H1 (cell line): ENCODE data around the gene IL2RA. TPM values are rescaled to one million over a fixed set of nuclear protein-coding genes. Genes with fewer than 3 reads are reported as not detected.

Experiments
- CTCF ChIA-PET: fragments of 300-600 bp; sonication (Branson Sonifier 250); formaldehyde crosslinking; loops from one replicate; lab custom pipeline; 2021; ENCODE audit not compliant: partially characterized antibody; lab: Charles Lee
- POLR2A ChIA-PET: fragments of 300-600 bp; sonication (Branson Sonifier 250); formaldehyde crosslinking; loops from one replicate; lab custom pipeline; 2021; ENCODE audit warnings: inconsistent platforms; ENCODE audit not compliant: partially characterized antibody; lab: Charles Lee
- DNase-seq, 2 experiments: peaks; one replicate each; pipeline versions ENCODE4 v3.0.0 to v3.0.0-alpha.2; 2010 to 2022; ENCODE audit warnings: low spot score in 2 of 2, low read depth in 1 of 2, mixed read lengths in 1 of 2
- FAIRE-seq: peaks from 2 replicates; lab custom pipeline; 2011; peaks lifted over from hg19 to GRCh38; lab: Jason Lieb, UNC
- H2AFZ ChIP-seq: 2 replicates; pipeline ENCODE4 v1.8.1; 2012; ENCODE audit warnings: low read length, inconsistent platforms
- H2AK5ac ChIP-seq: 2 replicates; pipeline ENCODE4 v1.6.1; 2013; ENCODE audit warnings: low read depth, low read length
- H2BK120ac ChIP-seq: replicated peaks from 2 replicates; pipeline ENCODE3; 2013; ENCODE audit warnings: low read depth, low read length, inconsistent platforms
- H2BK12ac ChIP-seq: 2 replicates; pipeline ENCODE4 v1.6.1; 2013; ENCODE audit warnings: low read depth, low read length
- H2BK15ac ChIP-seq: 2 replicates; pipeline ENCODE4 v1.6.1; 2013; ENCODE audit warnings: low read length
- H2BK20ac ChIP-seq: 2 replicates; pipeline ENCODE4 v1.6.1; 2013; ENCODE audit warnings: low read length
- H2BK5ac ChIP-seq: 2 replicates; pipeline ENCODE4 v1.6.1; 2013; ENCODE audit warnings: low read depth, low read length
- H3K14ac ChIP-seq: 2 replicates; pipeline ENCODE4 v1.6.1; 2013; ENCODE audit warnings: inconsistent platforms; ENCODE audit not compliant: insufficient read length
- H3K18ac ChIP-seq: 2 replicates; pipeline ENCODE4 v1.6.1; 2013; ENCODE audit warnings: low read length; ENCODE audit errors: extremely low read depth
- H3K23ac ChIP-seq: 2 replicates; pipeline ENCODE4 v1.6.1; 2013; ENCODE audit warnings: inconsistent platforms; ENCODE audit not compliant: insufficient read length
- H3K23me2 ChIP-seq: 2 replicates; pipeline ENCODE4 v1.6.1; 2013; ENCODE audit warnings: low read depth, low read length
- H3K27ac ChIP-seq: 2 replicates; pipeline ENCODE4 v1.6.1; 2011; ENCODE audit warnings: low read depth, low read length, inconsistent platforms
- H3K27me3 ChIP-seq, 4 experiments: replicated peaks in 1 of 4; 1 replicate in 1 of 4; 2 replicates in 3 of 4; pipeline versions ENCODE4 v1.6.1 to v1.8.1; 2011 to 2013; ENCODE audit warnings: low read length in 3 of 4, mild to moderate bottlenecking in 3 of 4, inconsistent platforms in 2 of 4, mixed read lengths in 2 of 4, moderate library complexity in 1 of 4; ENCODE audit not compliant: control insufficient read depth in 3 of 4, insufficient read depth in 3 of 4; ENCODE audit errors: extremely low read depth in 1 of 4
- H3K36me3 ChIP-seq, 4 experiments: 2 replicates each; pipeline versions ENCODE4 v1.6.1 to v1.8.1; 2011 to 2013; ENCODE audit warnings: mild to moderate bottlenecking in 4 of 4, low read length in 3 of 4, moderate library complexity in 2 of 4, control low read depth in 1 of 4, inconsistent platforms in 1 of 4; ENCODE audit not compliant: insufficient read depth in 4 of 4, control insufficient read depth in 2 of 4
- H3K4ac ChIP-seq: replicated peaks from 2 replicates; pipeline ENCODE3; 2013; ENCODE audit warnings: low read length, low read depth, mixed read lengths, inconsistent platforms; ENCODE audit not compliant: insufficient read length
- H3K4me1 ChIP-seq, 4 experiments: replicated peaks in 1 of 4; 1 replicate in 1 of 4; 2 replicates in 3 of 4; pipeline versions ENCODE4 v1.6.1 to v1.8.1; 2011 to 2013; ENCODE audit warnings: low read length in 3 of 4, inconsistent platforms in 2 of 4, mixed read lengths in 1 of 4; ENCODE audit not compliant: insufficient read depth in 4 of 4, control insufficient read depth in 3 of 4
- H3K4me2 ChIP-seq, 2 experiments: 2 replicates each; pipeline versions ENCODE4 v1.6.1 to v1.8.1; 2011 to 2013; ENCODE audit warnings: low read depth in 2 of 2, low read length in 2 of 2, control low read depth in 1 of 2, inconsistent platforms in 1 of 2, mild to moderate bottlenecking in 1 of 2; ENCODE audit not compliant: insufficient read depth in 1 of 2
- H3K4me3 ChIP-seq, 4 experiments: fragments of 200-600, 300-600 bp in 1 of 4; sonication (generic), shearing (Covaris generic), sonication (Bioruptor Twin) in 1 of 4; 2 replicates each; pipeline versions ENCODE4 v1.5.1 to v1.8.1; 2011 to 2016; ENCODE audit warnings: low read length in 4 of 4, low read depth in 3 of 4, control low read depth in 2 of 4, inconsistent platforms in 2 of 4, mild to moderate bottlenecking in 2 of 4, mixed read lengths in 1 of 4, moderate library complexity in 1 of 4; ENCODE audit not compliant: insufficient read depth in 2 of 4; ENCODE audit errors: extremely low read depth in 1 of 4
- H3K56ac ChIP-seq: replicated peaks from 2 replicates; pipeline ENCODE3; 2013; ENCODE audit warnings: low read depth, mild to moderate bottlenecking, mixed read lengths, low read length, inconsistent platforms; ENCODE audit not compliant: insufficient read length
- H3K79me1 ChIP-seq: 2 replicates; pipeline ENCODE4 v1.6.1; 2013; ENCODE audit warnings: low read depth, low read length, control low read depth
- H3K79me2 ChIP-seq, 2 experiments: 2 replicates each; pipeline versions ENCODE4 v1.6.1 to v1.8.1; 2012 to 2013; ENCODE audit warnings: low read length in 2 of 2, mild to moderate bottlenecking in 2 of 2, inconsistent platforms in 1 of 2; ENCODE audit not compliant: insufficient read depth in 2 of 2, control insufficient read depth in 1 of 2
- H3K9ac ChIP-seq, 4 experiments: replicated peaks in 1 of 4; 1 replicate in 1 of 4; 2 replicates in 3 of 4; pipeline versions ENCODE4 v1.6.1 to v1.8.1; 2011 to 2013; ENCODE audit warnings: low read depth in 3 of 4, low read length in 3 of 4, control low read depth in 2 of 4, mild to moderate bottlenecking in 2 of 4, moderate library complexity in 2 of 4, inconsistent platforms in 1 of 4; ENCODE audit errors: extremely low read depth in 1 of 4
- H3K9me3 ChIP-seq, 2 experiments: 2 replicates each; pipeline versions ENCODE4 v1.6.1 to v1.8.1; 2012 to 2013; ENCODE audit warnings: mild to moderate bottlenecking in 2 of 2, moderate library complexity in 2 of 2, control low read depth in 1 of 2, inconsistent platforms in 1 of 2, low read depth in 1 of 2, low read length in 1 of 2, mixed read lengths in 1 of 2; ENCODE audit not compliant: insufficient read depth in 2 of 2
- H4K20me1 ChIP-seq, 2 experiments: replicated peaks in 1 of 2; 2 replicates each; pipeline versions ENCODE3 to v1.8.1; 2011 to 2013; ENCODE audit warnings: inconsistent platforms in 2 of 2, low read length in 2 of 2, mild to moderate bottlenecking in 1 of 2; ENCODE audit not compliant: insufficient read depth in 2 of 2, control insufficient read depth in 1 of 2
- H4K5ac ChIP-seq: 2 replicates; pipeline ENCODE4 v1.6.1; 2013; ENCODE audit warnings: low read length, low read depth, mixed read lengths, inconsistent platforms; ENCODE audit not compliant: insufficient read length
- H4K8ac ChIP-seq: 2 replicates; pipeline ENCODE4 v1.8.0; 2013; ENCODE audit warnings: mild to moderate bottlenecking, moderate library complexity, low read length, inconsistent platforms; ENCODE audit not compliant: insufficient read depth; ENCODE audit errors: extremely low read depth
- H4K91ac ChIP-seq: replicated peaks from 2 replicates; pipeline ENCODE3; 2013; ENCODE audit warnings: low read length, mixed read lengths, inconsistent platforms; ENCODE audit not compliant: insufficient read length
- GABPA ChIP-seq: IDR thresholded peaks from 2 replicates; pipeline ENCODE4 v1.6.1; 2011; ENCODE audit warnings: mild to moderate bottlenecking, low read length, moderate library complexity, borderline replicate concordance; ENCODE audit not compliant: insufficient read depth
- JUN ChIP-seq: IDR thresholded peaks from 2 replicates; pipeline ENCODE4 v1.6.1; 2011; ENCODE audit warnings: low read depth, mild to moderate bottlenecking, improper control_type of control experiment, low read length
- NANOG ChIP-seq: IDR thresholded peaks from 2 replicates; pipeline ENCODE4 v1.6.1; 2011; ENCODE audit warnings: low read length, low read depth, mild to moderate bottlenecking, inconsistent platforms; ENCODE audit not compliant: insufficient read depth, poor library complexity, severe bottlenecking
- NRF1 ChIP-seq: IDR thresholded peaks from 2 replicates; pipeline ENCODE4 v1.6.1; 2011; ENCODE audit warnings: mild to moderate bottlenecking, low read depth, low read length, improper control_type of control experiment
- SP1 ChIP-seq: IDR thresholded peaks from 2 replicates; pipeline ENCODE4 v1.6.1; 2011; ENCODE audit warnings: low read depth, low read length
- SP4 ChIP-seq: IDR thresholded peaks from 2 replicates; pipeline ENCODE4 v1.6.1; 2012; ENCODE audit warnings: low read length, inconsistent platforms
- TAF1 ChIP-seq: IDR thresholded peaks from 2 replicates; pipeline ENCODE4 v1.6.1; 2011; ENCODE audit warnings: mild to moderate bottlenecking, low read depth, low read length
- ZNF274 ChIP-seq: IDR thresholded peaks from 2 replicates; pipeline ENCODE4 v1.7.0; 2012; ENCODE audit warnings: low read length, borderline replicate concordance; ENCODE audit errors: extremely low read depth
- WGBS, 2 experiments: shearing (Covaris generic) in 1 of 2; methylation state at CpG; one replicate each; pipeline versions ENCODE4 v1.1.6 to v1.1.7; 2013 to 2015; ENCODE audit warnings: low lambda C conversion rate in 2 of 2, mixed read lengths in 2 of 2, inconsistent platforms in 1 of 2, low coverage in 1 of 2, missing lambda C conversion rate in 1 of 2; ENCODE audit not compliant: insufficient replicate concordance in 2 of 2, insufficient coverage in 1 of 2, insufficient read length in 1 of 2; ENCODE audit errors: extremely low coverage in 1 of 2, missing lambda C conversion rate in 1 of 2; 5-methylcytosine and 5-hydroxymethylcytosine counted together
- polyA plus RNA-seq, 7 experiments: library from polyadenylated mRNA; depleted of rRNA in 3 of 7; stranded (reverse) in 5 of 7; unstranded in 2 of 7; fragments of >200 nt in 5 of 7; fragments of 200-250 nt in 2 of 7; gene quantifications; 1 replicate in 5 of 7; 2 replicates in 1 of 7; 4 replicates in 1 of 7; pipeline versions ENCODE4 v1.2.1 to v1.2.3, GENCODE V29; 2011 to 2013; ENCODE audit warnings: missing spikeins in 2 of 7, mixed read lengths in 2 of 7
- total RNA-seq: library from RNA; stranded (reverse); fragmentation: NEBNext Ultra II Directional; extraction: Animal tissue kit (Norgen Biotek cat#: 25700); gene quantifications from 2 replicates; pipeline ENCODE4 v1.2.1, GENCODE V29; 2021

IL2RA gene
- total and polyA plus RNA-seq, 2 of the 8 experiments (the other 6 are each of a cell fraction or from before 2014, with no cell fraction given) = not detected

GRCh38 chr10:5981529-5981928 lies 80.6 kb downstream of the IL2RA start:
- H2AFZ ChIP-seq = no peak overlapping the region
- H4K8ac ChIP-seq = no peak overlapping the region; the same call in 1 of the 2 replicates
- no peaks in the 10 kb centered on the region for H3K36me3 ChIP-seq
- H3K27me3 ChIP-seq = peaks cover 0 to 29% (median 23%) of the 10 kb centered on the region in 4 experiments; a peak in 6 of 7 replicates
- H3K4ac ChIP-seq = no peak overlapping the region
- H2BK20ac ChIP-seq = no peak overlapping the region
- no peak overlapping the region for H3K23ac ChIP-seq
- no peak overlapping the region for H2BK5ac ChIP-seq
- ChIA-PET CTCF (interaction anchor here (0.8 to 1.3 kb wide), 3 partner anchors 10 to 36 kb away, joined by 3 to 7 read pairs (median 4); no protein-coding TSS in a partner anchor), POLR2A (no interaction called here)
- no peak overlapping the region for H3K27ac ChIP-seq
- no peak overlapping the region for H3K14ac ChIP-seq
- H4K20me1 ChIP-seq = no peaks in the 10 kb centered on the region
- H4K5ac ChIP-seq = no peak overlapping the region
- H3K23me2 ChIP-seq = peaks cover 13% of the 10 kb centered on the region
- no peak overlapping the region for H3K4me3 ChIP-seq
- H3K9me3 ChIP-seq = no peaks in the 10 kb centered on the region
- FAIRE-seq (no peak), DNase-seq (peak in 1 of 2 experiments; percentile 28)
- H3K56ac ChIP-seq = no peak overlapping the region
- peaks cover 0 to 3% (median 1%) of the 10 kb centered on the region in 4 experiments; a peak in 2 of 7 replicates for H3K4me1 ChIP-seq
- H3K79me2 ChIP-seq = no peaks in the 10 kb centered on the region
- no peak overlapping the region for H3K9ac ChIP-seq
- no peak overlapping the region for H2BK15ac ChIP-seq
- H2BK120ac ChIP-seq = no peak overlapping the region
- TF ChIP-seq GABPA = no peak
- TF ChIP-seq NANOG = no peak
- no peak for TF ChIP-seq NRF1
- no peak for TF ChIP-seq JUN
- TF ChIP-seq SP1 = no peak
- TF ChIP-seq SP4 = no peak
- no peak for TF ChIP-seq ZNF274
- TF ChIP-seq TAF1 = no peak
- H3K79me1 ChIP-seq = no peaks in the 10 kb centered on the region
- no peak overlapping the region for H3K18ac ChIP-seq
- H3K4me2 ChIP-seq = no peak overlapping the region
- no peak overlapping the region for H2AK5ac ChIP-seq
- WGBS, 2 experiments = 96% methylated on average over 9 of the region's 9 CpGs; no CpG with 5 or more reads in 1 of the 2 experiments
- no peak overlapping the region for H4K91ac ChIP-seq
- no peak overlapping the region for H2BK12ac ChIP-seq
